OCI-LY3 (cell line): ENCODE data around the gene ASIC2.
"Not testable (repeated sequence)": the region's sequence is repeated elsewhere in the genome, so short reads cannot be mapped to it uniquely, and the experiment has no call there.

ENCODE experiments used
- H2AFZ ChIP-seq: fragments of 200-600, 300-600 bp; shearing (Covaris generic); 2 replicates; pipeline ENCODE4 v1.6.0; 2014; ENCODE audit warnings: antibody characterized with exemption, low read depth, low read length
- H3K27ac ChIP-seq: fragments of 200-600, 300-600 bp; sonication (generic); 2 replicates; pipeline ENCODE4 v1.5.1; 2014; ENCODE audit warnings: mild to moderate bottlenecking, low read length, moderate library complexity, mixed read lengths
- H3K27me3 ChIP-seq: fragments of 200-600, 300-600 bp; sonication (generic); 2 replicates; pipeline ENCODE4 v1.6.1; 2014; ENCODE audit warnings: low read depth, low read length, mixed read lengths
- H3K36me3 ChIP-seq: fragments of 200-600, 300-600 bp; sonication (generic); replicated peaks from 2 replicates; pipeline ENCODE3; 2014; ENCODE audit warnings: low read depth, low read length, mixed read lengths
- H3K4me1 ChIP-seq: fragments of 300-600, 200-600 bp; sonication (generic); 2 replicates; pipeline ENCODE4 v1.6.1; 2014; ENCODE audit warnings: low read length, mixed read lengths
- H3K4me2 ChIP-seq: fragments of 200-600, 300-600 bp; sonication (generic); 2 replicates; pipeline ENCODE4 v1.6.1; 2014; ENCODE audit warnings: low read length, mixed read lengths
- H3K4me3 ChIP-seq: fragments of 300-600, 200-600 bp; sonication (generic); 2 replicates; pipeline ENCODE4 v1.5.1; 2014; ENCODE audit warnings: antibody characterized with exemption, mild to moderate bottlenecking, low read length, moderate library complexity
- H3K79me2 ChIP-seq: fragments of 300-600, 200-600 bp; shearing (Covaris generic); 2 replicates; pipeline ENCODE4 v1.6.1; 2014; ENCODE audit warnings: mild to moderate bottlenecking, low read length, mixed read lengths
- H3K9ac ChIP-seq: fragments of 300-600, 200-600 bp; shearing (Covaris generic); 2 replicates; pipeline ENCODE4 v1.6.0; 2014; ENCODE audit warnings: mild to moderate bottlenecking, low read length, moderate library complexity
- H3K9me3 ChIP-seq: fragments of 200-600, 300-600 bp; shearing (Covaris generic); 2 replicates; pipeline ENCODE4 v1.6.1; 2014; ENCODE audit warnings: low read length, mixed read lengths; ENCODE audit not compliant: insufficient read depth
- H4K20me1 ChIP-seq: fragments of 200-600, 300-600 bp; sonication (generic); 2 replicates; pipeline ENCODE4 v1.6.1; 2016; ENCODE audit warnings: low read length, mixed read lengths; ENCODE audit not compliant: insufficient read depth
- CTCF ChIP-seq: fragments of 200-600, 300-600 bp; sonication (generic); IDR thresholded peaks from 2 replicates; pipeline ENCODE4 v1.5.1; 2014; ENCODE audit warnings: antibody characterized with exemption, low read length, low read depth
- EZH2phosphoT487 ChIP-seq: fragments of 200-600 bp; shearing (Covaris generic); IDR thresholded peaks from 2 replicates; pipeline ENCODE4 v1.6.1; 2018; ENCODE audit warnings: antibody characterized with exemption, mixed run types, low read depth

The ASIC2 gene

DNA sequence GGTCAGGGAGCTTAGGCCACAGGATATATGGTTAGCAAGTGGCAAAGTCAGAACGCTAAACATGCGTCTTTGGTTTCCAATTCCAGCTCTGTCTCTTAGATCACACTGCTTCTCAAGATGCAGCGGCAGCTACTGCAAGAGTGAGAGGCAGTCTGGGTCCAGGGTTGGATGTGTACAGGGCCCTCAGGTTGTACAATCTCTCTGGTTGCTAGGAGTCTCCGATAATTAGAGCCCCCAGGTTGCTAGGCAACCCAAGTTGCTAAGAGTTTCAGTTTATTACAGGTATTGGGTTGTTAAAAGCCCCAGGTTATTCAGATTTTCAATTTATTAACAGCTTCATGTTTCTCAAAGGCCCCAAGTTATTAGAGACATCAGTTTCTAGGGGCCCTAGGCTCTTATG lies 317.0 kb downstream of the ASIC2 start:
- no peak overlapping the region for H3K4me2 ChIP-seq
- H3K27me3 ChIP-seq, result peaks cover 10% of the 10 kb centered on the region
- no peaks in the 10 kb centered on the region for H3K9me3 ChIP-seq
- no peaks in the 10 kb centered on the region for H3K36me3 ChIP-seq
- peaks cover 20% of the 10 kb centered on the region for H3K4me1 ChIP-seq
- TF ChIP-seq CTCF (no peak), EZH2phosphoT487 (no peak)
- H2AFZ ChIP-seq, result no peak overlapping the region
- no peak overlapping the region for H3K27ac ChIP-seq
- no peak overlapping the region for H3K9ac ChIP-seq
- H3K79me2 ChIP-seq, result no peaks in the 10 kb centered on the region
- H3K4me3 ChIP-seq, result no peak overlapping the region
- no peaks in the 10 kb centered on the region for H4K20me1 ChIP-seq

DNA sequence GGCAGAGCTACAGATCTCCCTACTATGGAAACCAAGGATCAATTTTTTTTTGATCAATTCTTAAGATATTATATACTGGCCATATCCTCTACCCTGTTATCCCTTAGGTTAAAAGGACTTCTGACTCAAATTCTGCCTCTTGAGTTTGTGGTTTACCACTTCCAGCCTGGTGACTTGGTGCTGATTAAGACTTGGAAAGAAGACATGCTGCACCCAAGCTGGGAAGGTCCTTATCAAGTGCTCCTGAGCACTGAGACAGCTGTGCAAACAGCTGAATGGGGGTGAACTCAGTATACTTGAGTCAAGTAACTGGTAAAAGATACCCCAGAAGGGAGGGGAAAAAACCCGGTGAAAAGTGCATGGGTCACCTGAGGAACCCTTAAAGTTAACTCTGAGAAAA lies 321.9 kb downstream of the ASIC2 start:
- no peaks in the 10 kb centered on the region for H3K79me2 ChIP-seq
- no peaks in the 10 kb centered on the region for H4K20me1 ChIP-seq
- no peaks in the 10 kb centered on the region for H3K36me3 ChIP-seq
- peak overlapping the region; percentile 22; the same call in 1 of the 2 replicates for H3K4me3 ChIP-seq
- H3K27me3 ChIP-seq, result peaks cover 10% of the 10 kb centered on the region
- H3K4me2 ChIP-seq, result peak overlapping the region; percentile 52
- TF ChIP-seq EZH2phosphoT487, result 0 out of 2 replicates have a peak, but pooled peaks have one; percentile 34
- TF ChIP-seq CTCF, result no peak
- H3K9ac ChIP-seq, result no peak overlapping the region
- H2AFZ ChIP-seq, result no peak overlapping the region
- H3K4me1 ChIP-seq, result peaks cover 26% of the 10 kb centered on the region
- H3K9me3 ChIP-seq, result no peaks in the 10 kb centered on the region
- H3K27ac ChIP-seq, result peak overlapping the region; percentile 46

GRCh38 chr17:32970281-32970680 lies 322.8 kb downstream of the ASIC2 start:
- H3K79me2 ChIP-seq, result no peaks in the 10 kb centered on the region
- TF ChIP-seq EZH2phosphoT487 (no peak), CTCF (no peak)
- peak overlapping the region; percentile 46 for H3K27ac ChIP-seq
- peak overlapping the region; percentile 52 for H3K4me2 ChIP-seq
- no peaks in the 10 kb centered on the region for H4K20me1 ChIP-seq
- H3K4me1 ChIP-seq, result peaks cover 26% of the 10 kb centered on the region
- H3K36me3 ChIP-seq, result no peaks in the 10 kb centered on the region
- 0 out of 2 replicates have a peak overlapping the region, but pooled peaks have one; percentile 22 for H3K4me3 ChIP-seq
- H3K9ac ChIP-seq, result no peak overlapping the region
- peaks cover 10% of the 10 kb centered on the region for H3K27me3 ChIP-seq
- H2AFZ ChIP-seq, result no peak overlapping the region
- H3K9me3 ChIP-seq, result no peaks in the 10 kb centered on the region

DNA sequence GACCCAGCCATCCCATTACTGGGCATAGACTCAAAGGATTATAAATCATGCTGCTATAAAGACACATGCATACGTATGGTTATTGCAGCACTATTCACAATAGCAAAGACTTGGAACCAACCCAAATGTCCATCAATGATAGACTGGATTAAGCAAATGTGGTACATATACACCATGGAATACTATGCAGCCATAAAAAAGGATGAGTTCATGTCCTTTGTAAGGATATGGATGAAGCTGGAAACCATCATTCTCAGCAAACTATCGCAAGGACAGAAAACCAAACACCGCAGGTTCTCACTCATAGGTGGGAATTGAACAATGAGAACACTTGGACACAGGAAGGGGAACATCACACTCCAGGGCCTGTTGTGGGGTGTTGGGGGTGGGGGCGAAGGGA lies 323.9 kb downstream of the ASIC2 start:
- H3K79me2 ChIP-seq, H3K36me3 ChIP-seq, H3K27ac ChIP-seq, H3K27me3 ChIP-seq, H3K4me2 ChIP-seq, H2AFZ ChIP-seq, H3K9ac ChIP-seq, H4K20me1 ChIP-seq, H3K4me3 ChIP-seq, H3K9me3 ChIP-seq: not testable (repeated sequence)
- peaks cover 26% of the 10 kb centered on the region for H3K4me1 ChIP-seq

GRCh38 chr17:32964541-32964940 lies 328.6 kb downstream of the ASIC2 start:
- no peak overlapping the region for H3K27ac ChIP-seq
- no peaks in the 10 kb centered on the region for H3K79me2 ChIP-seq
- no peak overlapping the region for H3K4me3 ChIP-seq
- H3K27me3 ChIP-seq, result peaks cover 8% of the 10 kb centered on the region; the same call in 1 of the 2 replicates
- TF ChIP-seq EZH2phosphoT487, result no peak
- no peak for TF ChIP-seq CTCF
- H3K4me2 ChIP-seq, result no peak overlapping the region
- no peaks in the 10 kb centered on the region for H4K20me1 ChIP-seq
- H3K4me1 ChIP-seq, result peaks cover under 1% of the 10 kb centered on the region
- H3K9me3 ChIP-seq, result no peaks in the 10 kb centered on the region
- no peak overlapping the region for H3K9ac ChIP-seq
- no peak overlapping the region for H2AFZ ChIP-seq
- H3K36me3 ChIP-seq, result no peaks in the 10 kb centered on the region
